Embryonic facial prominence (tissue), 1 donor: ENCODE measurements around the gene SLC45A1.
"Not testable (repeated sequence)": the region's sequence is repeated elsewhere in the genome, so short reads cannot be mapped to it uniquely, and the experiment has no call there.

ENCODE experiments used
- DNase-seq: peaks from one replicate; pipeline ENCODE4 v3.0.0-alpha.2; 2016; ENCODE audit errors: extremely low spot score

The SLC45A1 gene

DNA sequence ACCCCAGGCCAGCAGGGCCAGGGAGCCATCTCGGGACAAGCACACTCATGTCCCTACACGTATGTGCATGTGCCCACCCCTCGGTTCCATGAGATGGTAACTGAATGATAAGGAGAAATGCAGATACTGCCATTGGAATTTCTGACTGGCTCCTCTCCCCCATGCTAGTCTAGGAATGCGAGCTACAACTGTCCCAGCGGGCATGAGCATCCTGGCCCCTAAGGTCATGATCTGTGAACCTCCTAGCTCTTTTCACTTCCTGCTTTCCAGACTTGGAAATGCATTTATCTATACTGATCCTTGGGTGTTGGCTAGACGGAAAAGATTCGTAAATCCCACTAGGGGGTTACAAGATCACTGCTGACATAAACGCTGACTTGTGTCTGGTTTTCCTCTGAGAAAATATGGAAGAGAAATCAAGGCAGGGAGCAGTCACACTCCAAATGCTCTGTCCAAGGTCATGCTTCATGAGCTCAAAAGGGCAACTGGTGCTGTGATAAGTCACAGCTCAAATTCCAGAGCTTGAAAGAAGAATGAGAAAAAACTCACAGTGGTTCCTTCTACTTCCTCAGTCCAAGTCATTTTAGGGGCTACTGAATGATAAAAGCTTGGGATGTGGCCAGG is 49.8 kb downstream of the SLC45A1 start:
- no peak for DNase-seq

GRCh38 chr1:8368956-8369639 is 51.2 kb downstream of the SLC45A1 start:
- DNase-seq = no peak

DNA sequence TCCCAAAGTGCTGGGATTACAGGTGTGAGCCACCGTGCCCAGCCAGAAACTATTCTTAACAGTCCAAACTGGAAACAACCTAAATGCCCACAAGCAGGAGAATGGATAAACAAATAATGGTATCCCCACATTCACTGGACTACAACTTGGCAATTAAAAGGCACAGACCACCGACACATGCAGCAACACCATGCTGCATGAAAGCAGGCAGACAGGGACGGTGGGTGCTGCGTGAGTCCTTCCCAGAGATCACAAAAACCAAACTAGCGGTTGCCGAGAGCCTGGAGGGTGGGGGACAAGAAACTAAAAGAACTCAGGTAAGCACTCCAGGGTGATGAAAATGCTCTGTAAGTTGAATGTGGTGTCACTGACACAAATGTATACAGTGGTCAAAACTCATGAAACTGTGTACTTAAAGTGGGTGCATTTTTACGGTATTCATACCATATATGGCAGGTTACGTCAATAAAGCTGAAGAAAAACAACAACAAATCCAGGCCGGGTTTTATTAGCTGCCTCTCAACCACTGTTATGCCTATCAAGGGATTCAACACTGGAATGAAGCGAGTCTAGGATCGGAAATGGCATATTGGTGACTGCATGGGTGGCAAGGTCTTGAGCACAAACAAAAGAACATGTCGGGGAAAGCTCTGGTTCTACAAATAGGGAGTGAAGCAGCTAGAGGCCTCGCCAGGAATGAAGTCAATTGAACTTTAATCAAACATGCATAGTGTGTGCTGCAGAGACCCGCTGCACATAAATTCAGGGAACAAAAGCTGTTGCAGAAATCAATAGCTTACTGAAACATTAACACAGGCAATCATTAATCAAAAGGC is 52.4 kb downstream of the SLC45A1 start:
- no peak for DNase-seq

GRCh38 chr1:8370905-8371315 is 53.0 kb downstream of the SLC45A1 start:
- DNase-seq = no peak

DNA sequence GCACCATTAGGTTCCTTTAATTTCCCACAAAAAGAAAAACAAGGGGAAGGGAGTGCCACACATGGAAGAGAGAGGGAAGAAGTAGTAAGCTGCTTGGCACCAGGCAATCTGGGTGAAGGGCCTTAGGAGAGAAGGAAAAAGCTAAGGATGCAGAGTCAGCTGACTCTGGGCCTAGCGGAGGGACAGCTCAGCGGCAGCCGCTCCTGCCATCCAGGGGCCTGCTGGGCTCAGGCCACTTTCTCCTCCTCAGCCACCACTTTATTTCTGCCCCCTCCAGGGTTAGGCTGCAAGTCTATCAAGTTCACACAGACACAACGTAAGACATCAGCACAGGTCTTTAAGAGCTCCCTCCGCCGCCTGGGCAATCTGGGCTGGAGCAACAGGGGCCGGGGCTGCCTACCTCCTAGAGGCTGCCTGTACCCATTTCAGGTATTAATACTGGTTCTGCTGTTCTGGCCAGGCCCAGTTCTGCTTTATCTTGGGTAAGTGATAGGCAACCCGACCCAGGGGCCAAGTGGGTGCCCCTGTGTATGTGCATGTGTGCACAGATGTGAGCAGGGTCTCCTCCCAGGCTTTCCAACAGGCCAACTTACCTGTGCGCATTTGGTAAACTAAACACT is 53.6 kb downstream of the SLC45A1 start:
- no peak for DNase-seq

DNA sequence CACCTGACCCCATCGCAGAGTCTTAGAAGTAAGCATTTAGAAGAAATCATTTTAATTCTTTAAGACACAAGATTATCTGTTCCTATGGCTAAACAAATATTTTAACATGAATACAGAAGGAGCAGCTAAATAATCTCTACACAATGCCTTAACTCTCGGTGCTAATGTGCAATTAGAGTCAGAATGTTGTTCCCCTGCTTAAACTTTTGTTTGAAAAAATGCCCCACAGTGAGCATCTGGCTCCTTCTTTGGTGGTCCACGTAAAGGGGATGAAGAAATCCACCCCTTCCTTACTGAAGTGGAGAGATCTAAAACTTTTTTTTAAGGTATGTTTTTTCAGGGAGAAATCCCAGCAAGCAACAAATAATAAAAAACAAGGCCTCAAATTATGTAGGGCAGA is 55.2 kb downstream of the SLC45A1 start:
- DNase-seq = no peak

- no peak for DNase-seq
Observed at GRCh38 chr1:8373581-8374241, 55.8 kb downstream of the SLC45A1 start.

DNA sequence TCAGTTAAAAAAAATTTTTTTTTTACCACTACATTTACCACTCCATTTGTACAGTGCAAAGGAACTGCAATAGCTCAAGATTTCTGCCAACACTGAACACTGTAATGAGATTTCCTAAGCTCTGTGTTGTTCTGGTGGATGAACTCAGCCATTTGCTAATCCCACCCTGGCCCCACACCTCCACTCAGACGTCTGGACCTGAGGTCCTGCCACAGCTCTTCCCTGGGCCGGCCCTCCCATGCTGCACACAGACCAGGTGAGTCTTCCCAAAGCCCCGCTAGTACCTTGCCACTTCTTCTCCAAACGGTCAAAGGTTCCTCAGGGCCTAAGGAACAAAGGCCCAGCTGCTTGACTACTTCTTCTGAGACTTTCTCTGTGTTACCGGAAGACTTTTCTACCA is 56.4 kb downstream of the SLC45A1 start:
- no peak for DNase-seq

DNA sequence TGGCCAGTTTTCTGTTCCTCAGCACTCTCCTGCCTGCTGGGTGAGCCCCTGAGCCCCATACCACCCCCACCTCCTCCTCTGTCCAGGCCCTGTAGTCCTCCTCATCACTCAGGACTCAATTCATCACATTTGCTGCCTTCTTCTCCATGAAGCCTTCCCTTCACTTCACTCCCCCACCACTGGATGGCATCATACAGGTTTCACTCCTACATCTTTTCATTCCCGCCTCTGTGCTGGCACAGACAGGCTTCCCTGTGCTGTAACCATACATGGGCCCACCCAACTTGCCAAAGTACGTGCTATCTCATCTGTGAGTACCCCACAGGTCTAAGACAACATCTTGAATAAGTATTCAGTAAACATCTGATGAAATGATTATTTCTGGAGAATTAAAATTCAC is 56.9 kb downstream of the SLC45A1 start:
- no peak for DNase-seq

- no peak for DNase-seq
Observed at GRCh38 chr1:8376358-8376840, 58.5 kb downstream of the SLC45A1 start.

DNA sequence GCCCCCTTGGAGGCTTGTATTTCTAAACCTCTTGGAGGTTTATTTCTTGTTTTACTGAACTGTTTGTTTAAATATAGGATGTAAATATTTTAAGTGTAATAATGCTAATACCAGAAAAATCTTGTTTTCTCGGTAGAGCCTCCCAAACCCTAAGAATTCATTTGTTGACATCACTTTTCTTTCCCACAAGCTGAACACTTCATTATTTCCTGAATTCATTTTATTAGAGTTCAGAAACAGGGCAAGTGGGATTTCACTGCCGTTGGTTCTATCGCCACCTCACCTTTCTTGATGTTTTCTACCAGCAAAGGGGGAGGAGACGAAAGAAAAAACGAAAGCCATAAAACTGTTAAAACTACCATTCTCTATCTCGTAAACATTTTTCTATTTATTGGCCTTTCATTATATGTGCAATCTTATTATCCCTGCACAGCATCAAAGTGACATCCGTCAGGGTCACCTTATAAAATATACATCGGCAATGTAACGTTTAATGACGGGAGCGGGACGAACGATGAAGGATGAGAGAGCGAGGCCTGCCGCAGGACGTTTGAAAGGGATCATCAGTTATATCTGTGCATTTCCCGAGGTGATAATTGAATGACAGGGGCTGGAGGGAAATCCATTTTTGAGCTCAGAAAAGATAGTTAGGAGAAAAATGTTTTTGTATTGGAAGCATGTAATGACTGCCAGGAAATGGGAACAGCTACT is 59.5 kb downstream of the SLC45A1 start:
- no peak for DNase-seq

GRCh38 chr1:8378178-8378577 is 60.3 kb downstream of the SLC45A1 start:
- no peak for DNase-seq

- no peak for DNase-seq
Observed at GRCh38 chr1:8378981-8379470, 61.1 kb downstream of the SLC45A1 start.

DNA sequence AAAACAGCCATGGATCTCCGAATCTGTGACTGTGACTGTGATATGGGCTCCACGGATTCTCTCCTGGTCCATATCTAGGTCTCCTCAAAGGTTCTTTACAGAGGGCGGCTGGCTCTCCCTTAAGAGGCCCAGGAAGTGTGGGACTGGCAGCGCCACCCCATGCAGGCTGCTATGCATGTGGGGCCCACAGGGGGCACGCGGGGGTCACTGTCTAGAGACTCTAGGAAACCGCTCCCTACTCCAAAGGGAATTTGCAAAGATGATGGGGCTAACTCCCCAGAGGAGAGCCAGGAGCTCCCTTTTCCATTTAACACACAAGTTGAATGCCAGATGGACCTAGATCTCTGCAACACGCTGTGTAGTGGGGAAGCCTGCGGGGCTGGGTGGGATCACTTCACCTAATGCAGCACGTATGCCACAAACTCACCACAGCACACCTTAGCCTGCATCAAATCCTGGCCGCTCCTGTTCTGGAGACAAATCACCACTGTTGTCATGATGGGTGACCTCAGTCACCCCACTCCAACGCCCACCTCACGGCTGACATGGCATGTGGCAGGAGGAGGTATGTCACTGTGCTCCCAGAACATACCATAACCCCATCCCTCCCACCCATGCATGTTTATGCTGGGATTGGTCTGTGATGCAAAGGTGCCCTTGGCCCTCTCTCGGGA is 61.7 kb downstream of the SLC45A1 start:
- DNase-seq = no peak

GRCh38 chr1:8380310-8380709 is 62.4 kb downstream of the SLC45A1 start:
- DNase-seq = not testable (repeated sequence)

GRCh38 chr1:8381618-8382017 is 63.7 kb downstream of the SLC45A1 start:
- DNase-seq = no peak

GRCh38 chr1:8382051-8382505 is 64.2 kb downstream of the SLC45A1 start:
- DNase-seq = no peak

GRCh38 chr1:8382608-8383505 is 64.9 kb downstream of the SLC45A1 start:
- no peak for DNase-seq

GRCh38 chr1:8384088-8384487 is 66.2 kb downstream of the SLC45A1 start:
- no peak for DNase-seq
